Keratinocyte (primary cell): ENCODE data around the gene NME7. TPM values are rescaled to one million over a fixed set of nuclear protein-coding genes. Genes with fewer than 3 reads are reported as not detected.

Source experiments
- DNase-seq: peaks from one replicate; pipeline ENCODE4 v3.0.0-alpha.2; 2011; ENCODE audit warnings: low read depth, missing footprints, low spot score
- FAIRE-seq: peaks from 2 replicates; lab custom pipeline; 2011; peaks lifted over from hg19 to GRCh38; lab: Jason Lieb, UNC
- H2AFZ ChIP-seq: 2 replicates; pipeline ENCODE4 v1.6.0; 2012; ENCODE audit warnings: low read length, control low read depth, inconsistent platforms; ENCODE audit not compliant: control insufficient read depth
- H3K27ac ChIP-seq: 2 replicates; pipeline ENCODE4 v1.5.1; 2011; ENCODE audit warnings: low read length; ENCODE audit not compliant: control insufficient read depth, insufficient read depth
- H3K27me3 ChIP-seq: 3 replicates; pipeline ENCODE4 v1.6.0; 2011; ENCODE audit warnings: low read length; ENCODE audit not compliant: control insufficient read depth, insufficient read depth; ENCODE audit errors: extremely low read depth
- H3K36me3 ChIP-seq, 2 experiments: 2 replicates in 1 of 2; 3 replicates in 1 of 2; pipeline ENCODE4 v1.5.1; 2011; ENCODE audit warnings: low read length in 2 of 2, mild to moderate bottlenecking in 1 of 2; ENCODE audit not compliant: control insufficient read depth in 2 of 2, insufficient read depth in 2 of 2; ENCODE audit errors: extremely low read depth in 1 of 2
- H3K4me1 ChIP-seq: 3 replicates; pipeline ENCODE4 v1.5.1; 2011; ENCODE audit warnings: low read length; ENCODE audit not compliant: control insufficient read depth, insufficient read depth; ENCODE audit errors: extremely low read depth
- H3K4me2 ChIP-seq: 3 replicates; pipeline ENCODE4 v1.6.0; 2011; ENCODE audit warnings: low read depth, low read length; ENCODE audit not compliant: control insufficient read depth, insufficient read depth; ENCODE audit errors: extremely low read depth
- H3K4me3 ChIP-seq, 3 experiments: fragments of 200-600 bp in 1 of 3; sonication (generic) in 1 of 3; 2 replicates in 2 of 3; 3 replicates in 1 of 3; pipeline ENCODE4 v1.5.1; 2011 to 2016; ENCODE audit warnings: low read length in 3 of 3, mild to moderate bottlenecking in 3 of 3, control low read depth in 2 of 3, inconsistent platforms in 1 of 3, low read depth in 1 of 3, mixed read lengths in 1 of 3, mixed run types in 1 of 3, moderate library complexity in 1 of 3; ENCODE audit not compliant: control insufficient read depth in 2 of 3, insufficient read depth in 2 of 3; ENCODE audit errors: extremely low read depth in 1 of 3
- H3K79me2 ChIP-seq: 2 replicates; pipeline ENCODE4 v1.6.0; 2012; ENCODE audit warnings: low read length; ENCODE audit not compliant: control insufficient read depth, insufficient read depth
- H3K9ac ChIP-seq: 3 replicates; pipeline ENCODE4 v1.6.0; 2011; ENCODE audit warnings: low read length; ENCODE audit not compliant: control insufficient read depth, insufficient read depth; ENCODE audit errors: extremely low read depth
- H3K9me1 ChIP-seq: 3 replicates; pipeline ENCODE4 v1.6.0; 2011; ENCODE audit warnings: low read length; ENCODE audit not compliant: control insufficient read depth, insufficient read depth; ENCODE audit errors: extremely low read depth
- H3K9me3 ChIP-seq: 2 replicates; pipeline ENCODE4 v1.5.1; 2012; ENCODE audit warnings: low read depth, low read length; ENCODE audit not compliant: control insufficient read depth
- H4K20me1 ChIP-seq: 3 replicates; pipeline ENCODE4 v1.6.0; 2011; ENCODE audit warnings: low read length; ENCODE audit not compliant: control insufficient read depth, insufficient read depth; ENCODE audit errors: extremely low read depth
- CTCF ChIP-seq, 3 experiments: IDR thresholded peaks in 1 of 3; conservative IDR thresholded peaks in 1 of 3; optimal IDR thresholded peaks in 1 of 3; 2 replicates in 2 of 3; 3 replicates in 1 of 3; pipeline versions ENCODE3 to v1.5.1; 2011; ENCODE audit warnings: low read length in 3 of 3, mild to moderate bottlenecking in 3 of 3, moderate library complexity in 2 of 3, control low read depth in 1 of 3, inconsistent platforms in 1 of 3; ENCODE audit not compliant: insufficient read depth in 2 of 3; ENCODE audit errors: extremely low read depth in 1 of 3
- EZH2 ChIP-seq: IDR thresholded peaks from one replicate; pipeline ENCODE4 v1.6.1; 2012; ENCODE audit warnings: inconsistent platforms, mild to moderate bottlenecking, low read length, moderate library complexity
- dilution Hi-C: fragments of 300-500 bp; cut with MboI; formaldehyde crosslinking; loops from one replicate; pipeline ENCODE4 v1.7.0; 2020; ENCODE audit warnings: low sequenced_read_pairs; ENCODE audit not compliant: extremely low pct_ligation_motif_present
- polyA plus RNA-seq, 5 experiments: library from polyadenylated mRNA; depleted of rRNA in 3 of 5; stranded (reverse) in 3 of 5; stranded (forward) in 1 of 5; unstranded in 1 of 5; fragments of >200 nt; gene quantifications; 1 replicate in 1 of 5; 2 replicates in 3 of 5; 3 replicates in 1 of 5; pipeline versions ENCODE4 v1.2.1 to v1.2.3, GENCODE V29; 2011 to 2012; ENCODE audit warnings: missing spikeins in 2 of 5, low read depth in 1 of 5, low replicate concordance in 1 of 5

Gene NME7
- polyA plus RNA-seq, 1 donor (not counting 4 experiments of a cell fraction or from before 2014, with no cell fraction given): 52.9 TPM

GRCh38 chr1:169214598-169214997, 153.0 kb downstream of the NME7 start:
- no peak for TF ChIP-seq EZH2
- TF ChIP-seq CTCF (optimal IDR thresholded peaks at IDR 0.05 in 1 of 3, IDR thresholded peaks at IDR 0.05 in 1 of 3, conservative IDR thresholded peaks at IDR 0.05 in 1 of 3; ENCODE audit: extremely low read depth in 1 of 3, insufficient read depth in 2 of 3, low read length in 3 of 3): no peak
- FAIRE-seq (no peak), DNase-seq (no peak)
- H3K79me2 ChIP-seq: no peaks in the 10 kb centered on the region
- H3K27ac ChIP-seq: no peak overlapping the region
- H3K4me2 ChIP-seq: no peak overlapping the region
- H3K36me3 ChIP-seq: no peaks in the 10 kb centered on the region
- dilution Hi-C loops: no loop called here
- H3K9me1 ChIP-seq: no peaks in the 10 kb centered on the region
- no peak overlapping the region for H3K9ac ChIP-seq
- H4K20me1 ChIP-seq: no peaks in the 10 kb centered on the region
- no peaks in the 10 kb centered on the region for H3K4me1 ChIP-seq
- no peaks in the 10 kb centered on the region for H3K9me3 ChIP-seq
- no peaks in the 10 kb centered on the region for H3K27me3 ChIP-seq
- H3K4me3 ChIP-seq: no peak overlapping the region
- no peak overlapping the region for H2AFZ ChIP-seq

GRCh38 chr1:169212088-169212487, 155.5 kb downstream of the NME7 start:
- FAIRE-seq: no peak
- dilution Hi-C loops: no loop called here

More at GRCh38 chr1:169212088-169212487, 155.5 kb downstream of the NME7 start:
- no peak for DNase-seq
- H3K4me2 ChIP-seq: no peak overlapping the region
- no peaks in the 10 kb centered on the region for H3K36me3 ChIP-seq
- no peaks in the 10 kb centered on the region for H3K79me2 ChIP-seq
- no peaks in the 10 kb centered on the region for H3K9me1 ChIP-seq
- no peaks in the 10 kb centered on the region for H4K20me1 ChIP-seq
- no peak overlapping the region for H3K4me3 ChIP-seq
- no peaks in the 10 kb centered on the region for H3K27me3 ChIP-seq
- H3K9ac ChIP-seq: no peak overlapping the region
- TF ChIP-seq EZH2 (no peak), CTCF (optimal IDR thresholded peaks at IDR 0.05 in 1 of 3, IDR thresholded peaks at IDR 0.05 in 1 of 3, conservative IDR thresholded peaks at IDR 0.05 in 1 of 3; ENCODE audit: extremely low read depth in 1 of 3, insufficient read depth in 2 of 3, low read length in 3 of 3) (no peak)
- no peak overlapping the region for H3K27ac ChIP-seq
- no peaks in the 10 kb centered on the region for H3K4me1 ChIP-seq
- H2AFZ ChIP-seq: no peak overlapping the region
- H3K9me3 ChIP-seq: no peaks in the 10 kb centered on the region
